HG02678 (cell line): ENCODE results near the gene SYK.
"Not testable (repeated sequence)": the region's sequence is repeated elsewhere in the genome, so short reads cannot be mapped to it uniquely, and the experiment has no call there.

Experiments
- ATAC-seq: cut with Tn5 transposase; IDR thresholded peaks from one replicate; pipeline ENCODE4 v1.9.1; 2021; ENCODE audit warnings: mild to moderate bottlenecking, moderate library complexity; ENCODE audit not compliant: unreplicated experiment

Gene SYK

DNA sequence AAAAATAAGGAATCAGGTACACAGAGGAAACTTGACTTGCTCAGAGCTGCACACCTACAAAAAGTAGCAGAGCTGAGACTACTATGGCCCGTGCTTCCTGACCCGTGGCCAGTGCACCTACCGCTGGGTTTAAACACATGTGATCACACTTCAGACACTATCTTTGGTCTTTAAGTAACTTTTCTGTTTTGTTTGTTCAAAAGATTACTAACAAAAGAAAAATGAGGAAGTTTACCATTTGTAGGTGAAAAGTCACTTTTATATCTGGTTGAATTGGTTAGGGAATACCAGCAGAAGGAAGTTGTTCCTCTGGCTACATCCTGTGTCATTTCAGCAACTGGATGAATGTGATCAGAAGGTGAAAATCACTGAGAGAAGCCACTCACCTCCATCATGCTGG lies 6.5 kb upstream of the SYK start:
- peak; percentile 43 for ATAC-seq

DNA sequence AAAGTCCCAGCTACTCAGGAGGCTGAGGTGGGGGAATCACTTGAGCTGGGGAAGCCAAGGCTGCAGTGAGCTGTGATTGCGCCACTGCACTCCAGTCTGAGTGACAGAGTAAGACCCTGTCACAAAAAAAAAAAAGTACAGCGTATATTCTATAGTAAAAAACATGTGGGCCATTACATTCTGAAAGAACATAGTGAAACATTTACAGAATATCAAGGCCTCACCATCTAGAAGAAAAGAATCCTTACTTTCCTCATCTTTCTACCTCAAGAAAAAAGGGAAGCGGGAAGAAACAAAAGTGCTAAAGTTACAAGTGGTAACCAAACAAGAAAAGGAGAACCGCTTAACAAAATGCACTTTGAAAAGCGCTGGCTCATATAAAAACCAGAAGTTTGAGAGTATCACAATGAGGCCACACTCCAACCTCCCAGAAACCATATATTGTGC lies 5.7 kb upstream of the SYK start:
- ATAC-seq: peak; percentile 50

DNA sequence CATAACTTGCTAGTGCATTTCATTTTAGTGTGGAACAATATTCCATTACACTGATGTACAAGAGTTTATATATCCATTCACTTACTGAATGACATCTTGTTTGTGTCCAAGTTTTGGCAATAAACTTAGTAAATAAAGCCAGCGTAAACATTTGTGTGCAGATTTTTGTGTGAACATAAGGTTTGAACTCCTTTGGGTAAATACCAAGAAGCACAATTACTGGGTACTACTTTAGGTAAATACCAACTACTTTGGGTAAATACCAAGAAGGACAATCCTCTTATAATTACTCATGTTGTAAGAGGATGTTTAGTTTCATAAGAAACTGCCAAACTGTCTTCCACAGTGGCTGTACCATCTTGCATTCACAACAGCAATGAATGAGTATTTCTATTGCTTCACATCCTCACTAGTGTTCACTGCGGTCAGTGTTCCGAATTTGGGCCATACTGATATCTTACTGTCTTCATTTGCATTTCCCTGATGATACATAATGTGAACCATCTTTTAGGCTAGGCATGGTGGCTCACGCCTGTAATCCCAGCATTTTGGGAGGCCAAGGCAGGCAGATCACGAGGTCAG lies 2.3 kb upstream of the SYK start:
- no peak for ATAC-seq

DNA sequence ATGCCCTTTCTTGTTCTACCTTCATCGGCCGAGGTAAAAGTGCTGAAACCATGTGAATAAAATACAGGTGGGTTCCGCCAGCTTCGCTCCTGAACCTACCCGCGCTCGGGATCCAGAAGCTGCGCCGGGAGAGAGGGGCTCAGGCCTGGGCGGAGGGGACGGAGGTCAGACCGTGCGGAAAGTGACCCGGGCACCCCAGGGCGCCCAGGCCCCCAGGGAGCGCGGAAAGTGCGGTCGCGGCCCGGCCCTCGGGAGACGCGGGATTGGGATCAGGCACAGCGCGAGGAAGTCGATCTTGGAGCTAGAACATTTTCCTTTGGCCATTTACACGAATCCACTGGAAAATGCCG lies 329 bp downstream of the SYK start:
- peak; percentile 5 for ATAC-seq

DNA sequence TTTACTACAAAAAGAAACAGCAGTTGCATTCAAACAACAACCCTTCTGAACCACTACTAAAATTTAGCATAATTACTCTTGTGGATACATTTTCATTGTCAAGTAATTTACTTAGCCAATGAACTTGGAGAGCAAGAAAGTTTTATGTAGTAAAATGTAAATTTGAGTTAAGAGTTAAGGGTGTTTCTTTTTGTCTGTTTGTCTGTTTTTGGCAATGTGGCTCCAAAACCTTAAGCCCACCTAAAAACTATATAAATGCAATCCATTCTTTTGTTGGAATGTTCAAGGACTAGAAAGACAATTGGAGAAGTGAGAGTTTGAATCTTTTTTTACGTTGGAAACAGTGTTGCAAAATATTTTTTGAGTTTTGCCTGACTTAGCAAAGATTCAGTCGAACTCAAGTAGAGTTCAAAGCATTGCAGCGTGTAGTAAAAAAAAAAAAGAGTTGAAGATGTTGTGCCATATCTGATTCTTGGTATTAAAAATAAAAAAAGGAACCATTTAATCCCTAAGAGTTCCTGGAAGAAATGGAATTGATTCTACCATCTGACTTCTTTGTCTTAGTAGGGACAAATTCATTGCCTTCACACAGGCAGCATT lies 867 bp downstream of the SYK start:
- no peak for ATAC-seq

DNA sequence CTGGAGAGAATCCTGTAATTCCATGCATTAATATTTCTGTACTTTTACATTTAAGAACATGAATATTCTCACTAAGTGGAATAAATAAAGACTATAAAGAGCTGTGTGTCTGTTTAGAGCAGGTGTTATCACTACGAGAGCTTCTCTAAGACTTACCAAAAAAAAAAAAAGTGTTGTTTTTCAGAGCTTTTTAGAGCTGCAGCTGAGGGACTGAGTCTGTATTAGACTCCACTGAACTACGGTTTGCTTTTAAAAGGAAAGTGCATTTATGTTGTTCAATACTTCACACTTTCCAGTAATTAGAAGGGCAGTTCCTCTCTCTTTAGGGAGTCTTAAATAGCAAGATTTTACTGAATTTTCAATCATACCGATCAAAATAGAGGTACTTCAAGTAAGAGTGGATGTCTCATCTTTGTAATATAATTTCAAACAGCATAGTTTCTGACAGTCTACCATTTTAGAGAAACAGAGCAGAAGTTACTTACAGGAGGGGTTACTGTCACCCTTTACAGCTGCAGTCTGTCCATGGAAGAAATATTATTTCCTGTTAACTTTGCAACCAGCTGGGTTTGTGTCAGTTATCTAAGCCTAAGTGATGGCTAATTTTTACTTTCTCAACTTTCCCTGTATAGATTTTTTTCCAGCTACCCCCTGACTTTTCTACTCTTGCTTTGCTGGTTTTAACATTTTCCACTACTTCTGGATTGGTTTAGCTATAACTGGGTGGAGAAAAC lies 2.4 kb downstream of the SYK start:
- no peak for ATAC-seq

DNA sequence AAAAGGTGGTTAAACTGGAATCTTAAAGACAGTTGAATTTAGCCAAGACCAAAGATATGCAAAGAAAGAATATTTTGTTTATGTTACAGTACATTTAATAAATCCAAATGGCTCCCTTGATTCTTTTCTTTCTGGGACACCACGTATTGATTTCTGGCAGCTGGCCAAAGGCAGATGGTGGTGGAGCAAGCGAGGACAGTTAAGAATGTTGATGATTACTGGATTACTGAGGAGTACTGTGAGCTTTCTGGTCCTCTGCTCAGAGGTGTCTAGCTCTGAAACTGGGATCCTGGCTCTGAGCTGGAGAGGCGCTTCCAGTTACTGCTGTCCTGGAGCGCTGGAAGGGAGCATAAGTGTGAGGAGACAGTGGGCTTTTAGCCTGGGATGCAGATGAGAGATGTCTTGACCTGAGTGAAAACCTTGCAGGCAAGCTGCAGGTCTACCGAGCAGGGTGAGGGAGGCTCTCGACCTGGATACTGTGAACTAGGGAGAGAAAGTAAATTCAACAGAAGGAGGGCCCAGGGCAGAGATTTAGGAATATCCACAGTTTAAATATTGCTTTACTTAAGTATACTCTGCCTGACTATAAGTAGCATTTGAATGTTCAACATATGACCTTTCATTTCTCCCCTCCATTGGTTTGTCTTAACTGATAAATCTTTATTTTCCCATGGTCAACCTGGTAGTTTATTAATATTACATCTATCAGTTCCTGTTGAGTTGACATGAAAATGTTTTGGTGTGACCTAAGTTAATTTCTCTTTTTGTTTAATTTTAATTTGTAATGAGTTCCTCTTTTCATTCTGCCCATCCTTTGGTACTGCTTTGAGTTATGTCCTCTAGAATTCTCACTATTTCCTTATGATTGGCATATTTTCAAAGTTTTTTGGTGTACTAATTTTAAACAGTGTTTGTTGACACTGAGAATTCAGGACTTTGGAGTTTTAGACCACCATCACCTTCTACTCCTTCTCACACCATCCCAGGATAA lies 3.7 kb downstream of the SYK start:
- ATAC-seq: no peak

DNA sequence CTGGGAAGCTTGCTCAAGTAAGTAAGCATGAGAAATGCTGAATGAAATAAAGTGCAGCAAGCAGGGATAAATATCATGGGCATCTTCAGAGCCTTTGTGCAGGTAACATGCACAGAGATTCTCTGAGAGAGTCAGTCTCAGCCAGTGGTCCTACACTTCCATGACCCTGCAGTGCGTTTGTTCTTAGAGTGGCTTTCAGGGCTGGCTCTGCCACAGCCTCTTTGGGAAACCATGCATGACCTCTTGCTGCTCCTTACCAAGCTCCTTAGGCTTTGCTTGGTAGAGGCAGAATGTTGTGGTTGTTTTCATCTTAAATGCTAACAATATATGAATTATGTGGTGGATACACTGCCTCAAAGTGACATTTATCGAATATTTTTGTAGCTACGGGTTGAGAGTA lies 5.4 kb downstream of the SYK start:
- ATAC-seq: no peak

DNA sequence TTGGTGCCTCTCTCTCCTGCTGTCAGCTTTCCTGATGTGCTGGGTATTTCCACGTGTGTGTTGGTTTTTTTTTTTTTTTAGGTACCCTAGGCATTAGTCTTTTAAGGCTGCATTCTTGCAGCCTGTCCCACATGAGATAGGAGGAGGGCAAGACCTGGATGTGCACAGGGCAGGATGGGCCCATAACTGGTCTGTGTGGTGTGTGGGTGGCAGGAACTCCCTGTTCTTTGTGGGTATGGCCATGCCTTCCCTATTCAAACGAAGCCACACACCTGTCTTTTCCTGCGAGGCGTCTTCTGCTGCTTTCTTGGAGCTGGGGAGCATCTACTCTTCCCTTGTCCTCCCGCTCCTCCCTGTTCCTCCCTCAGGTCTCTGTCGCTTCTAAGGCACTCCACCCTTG lies 6.8 kb downstream of the SYK start:
- no peak for ATAC-seq

DNA sequence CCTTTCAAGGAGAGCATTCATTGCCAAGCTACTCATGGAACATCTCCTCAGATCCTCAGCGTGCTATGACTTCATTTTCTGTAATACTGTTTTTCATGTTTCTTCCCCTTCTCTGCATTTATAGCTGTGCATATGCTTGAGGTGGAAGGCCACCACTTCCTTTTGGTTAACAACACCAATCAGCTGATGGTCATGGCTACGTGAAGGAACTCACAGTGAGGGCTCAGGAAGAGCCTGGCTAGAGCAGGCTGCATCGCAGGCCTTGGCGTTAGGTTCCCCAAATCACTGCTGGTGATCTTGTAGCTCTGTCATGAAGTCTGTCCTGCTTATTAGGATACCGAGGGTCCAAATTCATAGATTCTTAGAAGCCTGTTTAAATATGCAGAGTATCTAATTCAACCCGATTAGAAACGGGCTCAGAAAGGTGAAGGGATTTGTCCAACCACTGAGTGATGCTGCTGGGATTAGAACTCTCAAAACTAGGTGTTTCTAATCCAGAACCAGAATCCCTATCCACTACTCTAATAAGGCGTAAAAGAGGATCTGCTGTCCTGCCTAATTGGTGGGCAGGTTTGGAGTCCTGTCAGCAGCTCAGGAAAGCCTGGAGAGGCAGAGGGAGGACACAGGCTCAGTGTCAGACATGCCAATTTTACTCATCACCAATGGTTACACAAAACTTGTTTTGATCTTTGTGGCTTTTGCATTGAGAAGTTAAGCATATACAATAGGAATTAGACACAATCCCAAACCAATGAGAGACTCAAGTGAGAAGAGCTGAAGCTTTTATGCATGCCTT lies 7.5 kb downstream of the SYK start:
- peak; percentile 34 for ATAC-seq

DNA sequence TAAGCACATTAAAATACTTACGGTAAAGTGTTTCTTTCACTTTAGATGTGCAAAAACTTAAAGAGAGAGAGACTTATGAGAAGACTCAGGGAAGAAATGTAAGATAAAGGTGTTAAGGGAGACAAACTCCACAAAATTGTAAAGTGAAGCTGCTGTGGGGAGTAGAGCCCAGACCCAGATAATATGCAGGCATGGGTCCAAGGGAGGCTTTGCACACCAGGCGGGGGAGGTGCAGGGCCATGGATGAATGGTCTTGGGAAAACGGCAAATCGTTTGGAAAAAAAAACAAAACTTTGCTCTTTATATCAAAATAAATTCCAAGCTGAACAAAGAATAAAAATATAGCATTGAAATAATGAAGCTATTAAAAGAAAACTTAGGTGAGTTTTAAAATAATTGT lies 9.1 kb downstream of the SYK start:
- ATAC-seq: no peak

DNA sequence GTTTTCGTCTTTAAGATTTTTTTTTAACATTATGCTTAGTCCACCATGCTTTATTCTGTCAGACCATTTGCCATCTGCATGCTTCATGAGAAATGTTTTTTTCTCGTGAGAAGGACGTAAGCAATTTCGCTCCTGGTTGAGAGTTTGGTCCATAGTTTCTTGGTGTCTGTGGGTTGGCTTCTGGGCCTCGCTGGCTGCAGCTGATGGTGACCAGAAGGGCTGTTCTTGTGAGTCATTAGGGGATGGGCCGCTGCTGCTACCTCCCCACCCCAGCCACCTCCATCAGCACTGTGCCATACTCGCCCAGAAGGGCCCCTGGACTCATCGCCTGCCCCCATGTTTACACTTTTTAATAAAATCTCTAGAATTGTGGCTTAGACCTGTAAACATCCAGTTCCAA lies 11.4 kb downstream of the SYK start:
- no peak for ATAC-seq

DNA sequence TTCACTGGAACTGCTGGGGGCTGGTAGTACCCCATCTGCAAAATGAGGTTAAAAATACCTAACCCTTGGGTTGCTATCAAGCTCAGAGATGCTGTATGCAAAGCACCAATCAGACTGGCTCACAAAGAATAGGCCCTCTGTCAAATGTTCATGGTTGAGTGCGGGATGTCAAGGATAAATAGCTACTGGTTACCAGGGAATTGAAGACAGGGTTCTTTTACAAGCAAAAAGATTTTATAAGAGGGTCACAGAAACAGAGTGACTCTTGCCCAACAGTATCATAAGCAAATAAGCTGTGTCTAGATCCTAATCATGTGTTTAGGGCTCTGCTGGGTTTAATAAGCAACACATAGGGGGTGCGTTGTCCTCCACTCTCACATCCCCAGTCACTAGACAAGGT lies 11.9 kb downstream of the SYK start:
- ATAC-seq: no peak

DNA sequence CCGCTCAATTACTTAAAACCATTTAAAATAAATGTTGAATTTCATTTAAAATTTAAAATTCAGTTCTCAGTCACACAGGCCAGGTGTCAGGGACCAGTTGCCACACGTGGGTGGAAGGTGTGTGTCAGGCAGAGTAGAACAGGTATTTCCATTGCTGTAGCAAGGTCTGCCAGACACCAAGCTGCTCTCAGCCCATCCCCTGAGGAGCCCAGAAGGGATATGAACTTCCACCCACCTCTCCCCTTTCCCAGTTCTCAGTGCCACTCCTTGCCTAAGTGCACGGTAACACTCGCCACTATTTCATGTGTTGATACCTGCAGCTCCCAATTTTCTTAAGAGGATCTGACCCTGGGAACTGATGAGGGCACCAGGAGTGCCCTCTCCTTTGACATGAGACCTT lies 12.7 kb downstream of the SYK start:
- no peak for ATAC-seq

DNA sequence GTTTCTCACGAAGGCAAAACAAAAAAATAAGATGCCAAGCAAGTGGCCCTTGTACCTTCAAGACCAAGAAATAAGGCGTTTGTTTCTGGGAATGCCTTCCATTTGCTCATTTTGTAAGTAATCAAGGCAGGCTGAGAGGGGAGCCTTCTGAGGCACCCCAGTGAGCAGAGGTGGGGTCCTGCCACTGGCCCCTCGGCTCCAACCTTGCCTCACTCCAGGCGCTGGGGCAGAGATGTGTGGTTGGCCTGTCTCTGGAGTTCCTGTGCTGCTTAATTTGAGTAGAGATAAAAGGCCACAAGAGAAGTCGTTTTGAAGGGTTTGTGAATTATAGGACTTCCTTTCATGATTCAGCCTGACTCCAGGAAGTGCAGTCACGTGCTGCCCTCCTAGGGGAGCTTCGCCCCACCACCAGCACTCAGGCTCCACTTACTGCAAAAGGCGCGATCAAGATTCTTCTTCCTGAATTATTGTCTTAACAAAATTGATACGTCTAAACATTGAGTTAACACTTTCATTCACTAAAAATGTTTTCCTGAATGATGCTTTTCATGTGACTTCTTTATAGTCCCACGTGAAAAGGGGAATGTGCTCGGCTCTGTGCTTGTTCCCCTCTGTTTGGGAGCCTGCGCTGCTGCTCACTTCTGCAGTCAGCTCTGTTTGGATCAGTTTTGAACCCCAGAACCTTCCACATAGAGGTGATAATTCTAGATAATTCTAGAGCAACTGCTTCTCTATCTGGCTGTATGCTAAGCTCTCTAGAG lies 13.7 kb downstream of the SYK start:
- ATAC-seq: no peak

DNA sequence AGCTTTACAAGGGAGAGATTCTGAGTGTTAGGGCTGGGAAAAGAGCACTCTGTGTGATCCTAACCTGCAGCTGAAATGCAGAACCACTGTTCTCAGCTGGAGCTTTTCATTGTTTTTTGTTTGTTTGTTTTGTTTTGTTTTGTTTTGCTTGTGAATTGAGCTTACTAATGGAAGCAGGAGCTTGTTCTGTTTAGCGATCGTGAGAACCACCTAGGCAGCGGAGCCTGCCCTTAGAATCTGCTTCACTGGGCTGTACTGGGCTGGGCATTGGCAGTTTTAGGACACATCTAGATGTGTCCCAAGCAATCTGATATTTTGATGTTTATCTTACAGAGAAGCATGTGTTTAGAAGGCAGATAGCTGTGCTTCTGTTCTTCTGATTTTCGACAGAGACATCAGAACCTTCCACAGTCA lies 14.3 kb downstream of the SYK start:
- no peak for ATAC-seq

DNA sequence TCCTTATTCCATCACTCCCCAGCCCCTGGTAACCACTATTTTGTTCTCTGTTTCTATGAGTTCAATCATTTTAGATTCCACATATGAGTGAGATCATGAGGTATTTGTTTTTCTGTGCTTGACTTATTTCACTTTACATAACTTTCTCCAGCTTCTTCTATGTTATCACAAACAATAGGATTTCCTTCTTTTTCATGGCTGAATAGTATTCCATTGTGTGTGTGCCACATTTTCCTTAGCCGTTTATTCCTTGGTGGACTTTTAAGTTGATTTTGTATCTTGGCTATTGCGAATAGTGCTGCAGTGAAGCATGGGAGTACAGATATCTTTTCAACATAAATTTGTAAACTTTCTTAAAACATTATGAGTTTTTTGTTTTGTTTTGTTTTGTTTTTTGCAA lies 15.1 kb downstream of the SYK start:
- no peak for ATAC-seq

DNA sequence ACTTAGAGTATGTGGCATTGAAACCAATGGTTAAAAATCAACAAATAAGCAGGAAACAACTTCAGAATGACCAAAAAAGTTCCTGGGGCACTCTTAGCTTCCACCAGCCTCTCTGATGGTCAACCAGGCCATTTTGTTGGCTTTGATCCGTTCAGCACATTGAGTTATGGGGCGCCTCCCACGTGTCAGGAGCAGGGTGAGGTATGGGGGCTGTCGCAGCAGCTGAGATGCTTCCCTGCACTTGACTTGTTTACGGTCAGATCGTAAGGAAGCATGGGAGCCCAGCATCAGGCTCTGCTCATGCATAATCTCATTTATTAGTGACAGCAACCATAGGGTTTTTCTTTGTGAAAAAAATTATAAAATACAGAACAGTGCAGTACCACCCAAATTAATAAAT lies 16.7 kb downstream of the SYK start:
- no peak for ATAC-seq

DNA sequence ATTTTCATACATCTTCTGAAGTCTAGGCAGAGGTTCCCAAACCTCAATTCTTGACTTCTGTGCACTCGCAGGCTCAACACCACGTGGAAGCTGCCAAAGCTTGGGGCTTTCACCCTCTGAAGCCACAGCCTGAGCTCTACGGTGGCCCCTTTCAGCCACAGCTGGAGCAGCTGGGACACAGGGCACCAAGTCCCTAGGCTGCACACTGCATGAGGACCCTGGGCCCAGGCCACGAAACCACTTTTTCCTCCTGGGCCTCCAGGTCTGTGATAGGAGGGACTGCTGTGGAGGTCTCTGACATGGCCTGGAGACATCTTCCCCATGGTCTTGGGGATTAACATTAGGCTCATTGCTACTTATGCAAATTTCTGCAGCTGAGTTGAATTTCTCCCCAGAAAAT lies 18.8 kb downstream of the SYK start:
- ATAC-seq: not testable (repeated sequence)

DNA sequence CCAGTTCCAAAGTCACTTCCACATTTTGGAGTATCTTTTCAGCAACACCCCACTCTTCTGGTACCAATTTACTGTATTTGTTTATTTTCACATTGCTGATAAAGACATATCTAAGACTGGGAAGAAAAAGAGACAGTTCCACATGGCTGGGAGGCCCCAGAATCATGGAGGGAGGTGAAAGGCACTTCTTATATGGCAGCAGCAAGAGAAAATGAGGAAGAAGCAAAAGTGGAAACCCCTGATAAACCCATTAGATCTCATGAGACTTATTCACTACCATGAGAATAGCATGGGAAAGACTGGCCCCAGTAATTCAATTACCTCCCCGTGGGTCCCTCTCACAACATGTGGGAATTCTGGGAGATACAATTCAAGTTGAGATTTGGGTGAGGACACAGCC lies 19.6 kb downstream of the SYK start:
- ATAC-seq: not testable (repeated sequence)
